HG03280 (cell line): ENCODE measurements around the gene KRTAP9-9.
"Not testable (repeated sequence)": the region's sequence is repeated elsewhere in the genome, so short reads cannot be mapped to it uniquely, and the experiment has no call there.

ENCODE experiments used
- ATAC-seq: cut with Tn5 transposase; IDR thresholded peaks from one replicate; pipeline ENCODE4 v1.9.1; 2021; ENCODE audit warnings: mild to moderate bottlenecking, moderate library complexity; ENCODE audit not compliant: unreplicated experiment

The KRTAP9-9 gene

DNA sequence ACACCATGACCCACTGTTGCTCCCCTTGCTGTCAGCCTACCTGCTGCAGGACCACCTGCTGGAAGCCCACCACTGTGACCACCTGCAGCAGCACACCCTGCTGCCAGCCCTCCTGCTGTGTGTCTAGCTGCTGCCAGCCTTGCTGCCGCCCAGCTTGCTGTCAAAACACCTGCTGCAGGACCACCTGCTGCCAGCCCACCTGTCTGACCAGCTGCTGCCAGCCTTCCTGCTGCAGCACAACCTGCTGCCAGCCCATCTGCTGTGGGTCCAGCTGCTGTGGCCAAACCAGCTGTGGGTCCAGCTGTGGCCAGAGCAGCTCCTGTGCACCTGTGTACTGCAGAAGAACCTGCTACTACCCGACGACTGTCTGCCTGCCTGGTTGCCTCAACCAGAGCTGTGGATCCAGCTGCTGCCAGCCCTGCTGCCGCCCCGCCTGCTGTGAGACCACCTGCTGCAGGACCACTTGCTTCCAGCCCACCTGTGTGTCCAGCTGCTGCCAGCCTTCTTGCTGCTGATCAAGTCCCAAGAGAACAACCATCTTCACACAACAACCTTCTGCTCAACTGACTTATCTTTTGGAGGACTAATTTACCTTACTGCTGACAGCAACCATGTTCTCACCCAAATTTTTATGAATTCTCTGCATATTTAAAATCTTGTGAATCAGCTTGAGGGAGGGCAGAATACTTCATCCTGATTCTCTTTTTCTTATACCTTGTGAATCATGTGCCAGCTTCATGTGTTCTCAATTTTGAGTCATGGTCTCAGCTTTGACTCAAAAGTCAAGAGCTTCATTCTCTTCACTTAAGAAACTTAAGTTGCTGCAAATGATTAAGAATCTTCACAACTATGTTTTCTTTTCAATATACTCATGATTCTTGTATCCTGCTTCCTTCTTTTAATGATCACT, at the start of gene KRTAP9-9:
KRTAP9-9 (plus strand) TSS at position 4 of the 910 bp plus-strand sequence.
- not testable (repeated sequence) for ATAC-seq

DNA sequence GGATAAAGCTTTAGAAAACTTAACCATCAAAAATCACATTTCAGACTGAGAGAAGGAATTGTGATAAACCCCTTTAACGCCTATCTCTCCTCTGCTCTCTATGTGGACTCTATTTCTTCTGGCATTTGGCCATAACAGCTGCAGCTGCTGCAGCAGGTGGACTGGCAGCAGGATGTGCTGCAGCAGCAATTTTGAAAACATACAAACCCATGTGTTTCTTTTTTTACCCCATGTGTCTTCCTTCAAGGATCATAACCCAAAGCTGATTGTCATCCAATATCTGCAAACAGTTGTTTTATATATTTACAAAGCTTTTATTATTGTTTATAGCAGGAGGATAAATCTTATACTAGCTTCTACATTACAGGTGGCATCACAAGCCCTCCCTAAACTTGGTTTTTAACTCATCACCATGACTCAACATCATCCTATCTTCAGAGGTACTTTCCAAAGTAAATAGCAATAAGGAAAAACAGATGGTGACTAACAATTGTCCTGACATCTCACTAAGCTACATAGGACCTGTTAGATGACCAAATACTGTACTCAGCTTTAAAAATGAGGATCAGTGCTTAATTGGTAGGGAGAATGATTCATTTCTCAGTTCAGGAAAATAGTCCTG, 43.2 kb upstream of the KRTAP9-9 start:
- no peak for ATAC-seq

DNA sequence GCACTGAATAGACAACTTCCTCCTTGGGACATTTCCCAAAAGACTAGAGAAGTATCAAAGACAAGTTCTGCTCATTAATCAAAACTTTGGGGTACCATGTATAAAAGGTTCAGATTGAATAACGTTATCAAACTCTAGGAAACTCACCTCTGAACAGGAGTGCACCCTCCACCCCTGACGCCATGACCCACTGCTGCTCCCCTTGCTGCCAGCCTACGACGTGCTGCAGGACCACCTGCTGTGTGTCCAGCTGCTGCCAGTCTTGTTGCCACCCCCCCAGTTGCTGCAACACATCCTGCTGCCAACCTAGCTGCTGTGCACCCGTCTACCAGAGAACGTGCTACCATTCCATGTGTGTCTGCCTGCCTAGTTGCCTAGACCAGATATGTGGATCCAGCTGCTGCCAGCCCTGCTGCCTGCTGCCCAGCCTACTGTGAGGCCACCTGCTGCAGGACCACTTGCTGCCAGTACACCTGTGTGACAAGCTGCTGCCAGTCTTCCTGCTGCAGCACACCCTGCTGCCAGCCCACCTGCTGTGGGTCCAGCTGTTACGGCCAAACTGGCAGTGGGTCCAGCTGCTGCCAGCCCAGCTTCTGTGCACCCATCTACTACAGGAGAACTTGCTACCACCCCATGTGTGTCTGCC, 42.5 kb upstream of the KRTAP9-9 start:
- no peak for ATAC-seq

DNA sequence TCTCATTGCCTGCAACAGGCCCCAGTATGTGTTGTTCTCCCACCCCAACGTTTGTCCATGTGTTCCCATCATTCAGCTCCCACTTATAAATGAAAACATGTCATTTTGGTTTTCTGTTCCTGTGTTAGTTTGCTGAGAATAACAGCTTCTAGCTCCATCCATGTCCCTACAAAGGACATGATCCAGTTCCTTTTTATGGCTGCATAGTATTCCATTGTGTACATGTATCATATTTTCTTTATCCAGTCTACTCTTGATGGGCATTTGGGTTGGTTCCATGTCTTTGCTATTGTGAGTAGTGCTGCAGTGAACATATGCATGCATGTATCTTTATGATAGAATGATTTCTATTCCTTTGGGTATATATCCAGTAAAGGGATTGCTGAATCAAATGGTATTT, 39.5 kb upstream of the KRTAP9-9 start:
- ATAC-seq: no peak

DNA sequence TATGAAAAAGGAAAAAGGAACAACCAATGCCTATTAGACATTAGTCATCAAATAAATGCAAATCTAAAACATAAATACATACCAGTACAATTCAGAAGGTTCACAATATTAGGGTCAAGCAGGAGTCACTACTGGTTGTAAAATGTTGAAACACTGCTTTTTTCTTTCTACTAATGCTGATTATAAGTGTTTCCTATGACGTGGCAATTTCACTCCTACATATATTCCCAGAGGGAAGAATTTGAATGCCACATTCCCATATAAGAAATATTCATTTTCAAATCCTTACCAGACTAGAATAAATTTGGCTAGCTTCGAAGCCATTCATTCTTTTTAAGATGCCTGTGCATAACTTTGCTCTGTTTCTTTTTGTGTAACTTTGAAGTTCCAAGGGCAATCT, 31.4 kb upstream of the KRTAP9-9 start:
- ATAC-seq: no peak

DNA sequence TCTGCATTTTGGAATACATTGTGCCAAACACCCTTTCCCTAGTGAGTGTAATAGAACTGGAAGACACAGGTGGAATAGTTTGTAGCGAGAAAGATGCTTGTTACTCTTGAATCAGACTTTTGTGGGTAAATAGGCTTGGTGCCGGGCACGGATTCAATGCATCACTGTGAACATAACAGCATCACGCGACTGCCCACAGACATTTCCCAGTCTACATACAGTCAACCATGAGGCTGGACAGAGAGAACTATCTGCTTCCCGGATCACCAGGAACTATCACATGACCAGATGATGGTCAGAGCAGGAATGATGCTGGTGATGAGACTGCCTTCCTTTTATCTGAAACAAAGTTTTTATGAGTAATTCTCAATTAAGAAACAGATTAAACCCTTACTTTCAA, 29.1 kb upstream of the KRTAP9-9 start:
- ATAC-seq: no peak

DNA sequence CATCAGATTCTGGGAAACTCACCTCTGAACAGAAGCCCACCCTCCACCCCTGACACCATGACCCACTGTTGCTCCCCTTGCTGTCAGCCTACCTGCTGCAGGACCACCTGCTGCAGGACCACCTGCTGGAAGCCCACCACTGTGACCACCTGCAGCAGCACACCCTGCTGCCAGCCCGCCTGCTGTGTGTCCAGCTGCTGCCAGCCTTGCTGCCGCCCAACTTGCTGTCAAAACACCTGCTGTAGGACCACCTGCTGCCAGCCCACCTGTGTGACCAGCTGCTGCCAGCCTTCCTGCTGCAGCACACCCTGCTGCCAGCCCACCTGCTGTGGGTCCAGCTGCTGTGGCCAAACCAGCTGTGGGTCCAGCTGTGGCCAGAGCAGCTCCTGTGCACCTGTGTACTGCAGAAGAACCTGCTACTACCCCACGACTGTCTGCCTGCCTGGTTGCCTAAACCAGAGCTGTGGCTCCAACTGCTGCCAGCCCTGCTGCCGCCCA, 28.5 kb upstream of the KRTAP9-9 start, which contains the start of gene KRTAP9-2:
KRTAP9-2 (plus strand) TSS at position 51 of the 498 bp plus-strand sequence; CDS start at position 58, 7 bp downstream.
- not testable (repeated sequence) for ATAC-seq

DNA sequence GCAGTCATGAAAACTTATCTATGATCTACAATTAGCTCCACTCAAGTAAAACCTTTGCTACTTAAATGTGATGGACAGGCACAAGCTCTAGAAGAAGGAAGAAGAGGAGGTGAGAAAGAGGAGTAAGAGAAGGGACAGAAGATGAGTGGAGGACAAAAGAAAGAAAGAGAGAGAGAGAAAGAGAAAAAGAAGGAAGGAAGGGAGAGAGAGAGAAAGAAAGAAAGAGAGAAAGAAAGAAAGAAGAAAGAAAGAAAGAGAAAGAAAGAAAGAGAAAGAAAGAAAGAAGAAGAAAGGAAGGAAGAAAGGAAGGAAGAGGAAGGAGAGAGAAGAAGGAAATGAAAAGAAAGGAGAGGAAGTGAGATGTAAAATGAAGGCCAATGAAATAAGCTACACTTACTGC, 25.1 kb upstream of the KRTAP9-9 start:
- ATAC-seq: no peak

DNA sequence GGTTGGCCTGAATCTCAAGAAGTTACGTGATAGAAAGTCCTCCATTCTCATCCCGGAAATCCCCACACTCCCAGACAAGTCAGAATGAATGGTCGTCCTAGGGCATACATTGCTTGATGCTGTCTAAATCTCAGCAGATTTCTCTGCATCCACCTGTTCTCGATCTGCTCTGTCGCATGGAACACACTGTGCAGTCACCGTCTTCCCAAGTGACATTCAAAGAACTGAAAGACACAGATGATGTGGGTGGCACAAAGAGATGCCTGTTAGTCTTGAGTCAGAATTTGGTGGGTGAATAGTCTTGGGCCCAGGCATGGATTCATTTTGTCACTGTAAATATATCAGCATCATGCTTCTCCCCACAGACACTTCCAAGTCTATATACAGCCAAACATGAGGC, 23.5 kb upstream of the KRTAP9-9 start:
- no peak for ATAC-seq

DNA sequence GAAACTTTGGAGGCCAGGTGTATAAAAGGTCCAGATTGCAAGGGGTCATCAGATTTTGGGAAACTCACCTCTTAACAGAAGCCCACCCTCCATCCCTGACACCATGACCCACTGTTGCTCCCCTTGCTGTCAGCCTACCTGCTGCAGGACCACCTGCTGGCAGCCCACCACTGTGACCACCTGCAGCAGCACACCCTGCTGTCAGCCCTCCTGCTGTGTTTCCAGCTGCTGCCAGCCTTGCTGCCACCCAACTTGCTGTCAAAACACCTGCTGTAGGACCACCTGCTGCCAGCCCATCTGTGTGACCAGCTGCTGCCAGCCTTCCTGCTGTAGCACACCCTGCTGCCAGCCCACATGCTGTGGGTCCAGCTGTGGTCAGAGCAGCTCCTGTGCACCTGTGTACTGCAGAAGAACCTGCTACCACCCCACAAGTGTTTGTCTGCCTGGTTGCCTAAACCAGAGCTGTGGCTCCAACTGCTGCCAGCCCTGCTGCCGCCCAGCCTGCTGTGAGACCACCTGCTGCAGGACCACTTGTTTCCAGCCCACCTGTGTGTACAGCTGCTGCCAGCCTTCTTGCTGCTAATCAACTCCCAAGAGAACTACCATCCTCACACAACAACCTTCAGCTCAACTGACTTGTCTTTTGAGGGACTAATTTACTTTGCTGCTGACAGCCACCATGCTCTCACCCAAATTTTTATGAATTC, 22.6 kb upstream of the KRTAP9-9 start, which contains the start of gene KRTAP9-3:
KRTAP9-3 (plus strand) TSS at position 51 of the 707 bp plus-strand sequence; CDS start at position 104, 53 bp downstream.
- ATAC-seq: not testable (repeated sequence)

DNA sequence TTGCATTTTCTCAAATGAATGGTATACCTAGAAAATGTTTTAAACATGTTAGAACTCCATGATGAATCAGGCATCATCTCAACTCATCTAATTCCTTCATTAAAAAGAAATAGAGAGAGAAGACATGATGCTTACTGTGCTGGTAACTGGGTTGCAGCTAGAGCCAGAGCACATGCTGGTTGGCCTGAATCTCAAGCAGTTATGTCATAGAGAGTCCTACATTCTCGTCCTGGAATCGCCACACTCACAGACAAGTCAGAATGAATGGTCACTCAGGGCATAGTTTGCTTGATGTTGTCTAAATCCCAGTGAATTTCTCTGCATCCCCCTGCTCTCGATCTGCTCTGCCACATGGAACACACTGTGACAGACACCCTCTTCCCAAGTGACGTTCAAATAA, 18.1 kb upstream of the KRTAP9-9 start:
- not testable (repeated sequence) for ATAC-seq

DNA sequence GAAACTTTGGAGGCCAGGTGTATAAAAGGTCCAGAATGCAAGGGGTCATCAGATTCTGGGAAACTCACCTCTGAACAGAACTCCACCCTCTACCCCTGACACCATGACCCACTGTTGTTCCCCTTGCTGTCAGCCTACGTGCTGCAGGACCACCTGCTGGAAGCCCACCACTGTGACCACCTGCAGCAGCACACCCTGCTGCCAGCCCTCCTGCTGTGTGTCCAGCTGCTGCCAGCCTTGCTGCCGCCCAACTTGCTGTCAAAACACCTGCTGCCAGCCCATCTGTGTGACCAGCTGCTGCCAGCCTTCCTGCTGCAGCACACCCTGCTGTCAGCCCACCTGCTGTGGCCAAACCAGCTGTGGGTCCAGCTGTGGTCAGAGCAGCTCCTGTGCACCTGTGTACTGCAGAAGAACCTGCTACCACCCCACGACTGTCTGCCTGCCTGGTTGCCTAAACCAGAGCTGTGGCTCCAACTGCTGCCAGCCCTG, 17.2 kb upstream of the KRTAP9-9 start, which contains the start of gene KRTAP9-8:
KRTAP9-8 (plus strand) TSS at position 51 of the 489 bp plus-strand sequence; CDS start at position 104, 53 bp downstream.
- not testable (repeated sequence) for ATAC-seq

DNA sequence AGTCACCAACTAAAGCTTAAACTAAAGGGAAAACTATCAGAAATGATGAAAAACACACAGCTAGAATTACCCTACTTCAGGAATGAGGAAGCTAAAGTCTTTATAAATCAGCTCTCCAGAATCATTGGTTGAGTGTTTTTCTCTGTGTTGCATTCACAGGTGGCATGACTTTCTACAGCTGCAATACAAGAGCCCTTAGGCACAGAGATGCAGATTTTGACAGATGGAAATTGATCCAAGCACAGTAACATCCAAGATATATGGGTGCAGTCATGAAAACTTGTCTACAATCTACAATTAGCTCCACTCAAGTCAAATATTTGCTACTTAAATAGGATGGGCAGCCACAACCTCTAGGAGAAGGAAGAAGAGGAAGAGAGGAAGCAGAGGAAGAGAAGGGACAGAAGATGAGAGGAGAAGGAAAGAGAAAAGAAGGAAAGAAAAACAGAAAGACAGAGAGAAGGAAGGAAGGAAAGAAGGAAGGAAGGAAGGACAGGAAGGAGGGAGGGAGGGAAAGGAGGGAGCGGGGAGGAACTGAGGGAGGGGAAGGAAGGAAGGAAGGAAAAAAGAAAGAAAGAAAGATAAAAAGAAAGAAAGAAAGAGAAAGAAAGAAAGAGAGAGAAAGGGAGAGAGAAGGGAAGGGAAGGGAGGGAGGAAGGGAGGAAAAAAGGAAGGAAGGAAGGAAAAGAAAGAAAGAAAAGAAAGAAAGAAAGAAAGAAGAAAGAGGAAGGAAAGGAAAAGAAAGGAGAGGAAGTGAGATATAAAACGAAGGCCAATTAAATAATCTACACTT, 8.0 kb upstream of the KRTAP9-9 start:
- not testable (repeated sequence) for ATAC-seq

DNA sequence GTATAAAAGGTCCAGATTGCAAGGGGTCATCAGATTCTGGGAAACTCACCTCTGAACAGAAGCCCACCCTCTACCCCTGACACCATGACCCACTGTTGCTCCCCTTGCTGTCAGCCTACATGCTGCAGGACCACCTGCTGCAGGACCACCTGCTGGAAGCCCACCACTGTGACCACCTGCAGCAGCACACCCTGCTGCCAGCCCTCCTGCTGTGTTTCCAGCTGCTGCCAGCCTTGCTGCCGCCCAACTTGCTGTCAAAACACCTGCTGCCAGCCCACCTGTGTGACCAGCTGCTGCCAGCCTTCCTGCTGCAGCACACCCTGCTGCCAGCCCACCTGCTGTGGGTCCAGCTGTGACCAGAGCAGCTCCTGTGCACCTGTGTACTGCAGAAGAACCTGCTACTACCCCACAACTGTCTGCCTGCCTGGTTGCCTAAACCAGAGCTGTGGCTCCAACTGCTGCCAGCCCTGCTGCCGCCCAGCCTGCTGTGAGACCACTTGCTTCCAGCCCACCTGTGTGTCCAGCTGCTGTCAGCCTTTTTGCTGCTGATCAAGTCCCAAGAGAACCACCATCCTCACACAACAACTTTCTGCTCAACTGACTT, 5.4 kb upstream of the KRTAP9-9 start, which contains the start of gene KRTAP9-4:
KRTAP9-4 (plus strand) TSS at position 51 of the 604 bp plus-strand sequence; CDS start at position 85, 34 bp downstream.
- ATAC-seq: not testable (repeated sequence)

DNA sequence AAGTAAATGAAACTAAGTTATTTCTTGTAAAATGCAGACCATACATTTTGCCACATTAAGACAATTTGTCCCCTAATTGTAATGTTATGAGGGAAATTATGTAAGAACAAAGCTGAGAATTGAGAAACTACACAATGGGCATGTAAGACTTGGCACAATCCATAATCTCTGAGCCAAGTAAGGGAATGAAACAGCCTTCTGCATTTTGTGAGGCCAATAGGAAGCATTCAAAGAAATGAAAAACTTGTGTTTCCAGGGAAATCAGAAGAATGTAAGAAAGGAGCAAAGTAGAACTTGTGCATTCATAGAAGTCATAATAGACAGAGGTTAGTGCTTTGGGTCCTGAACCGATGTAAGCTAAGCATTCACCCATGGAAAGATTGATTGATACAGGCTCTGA, 3.9 kb upstream of the KRTAP9-9 start:
- ATAC-seq: no peak

DNA sequence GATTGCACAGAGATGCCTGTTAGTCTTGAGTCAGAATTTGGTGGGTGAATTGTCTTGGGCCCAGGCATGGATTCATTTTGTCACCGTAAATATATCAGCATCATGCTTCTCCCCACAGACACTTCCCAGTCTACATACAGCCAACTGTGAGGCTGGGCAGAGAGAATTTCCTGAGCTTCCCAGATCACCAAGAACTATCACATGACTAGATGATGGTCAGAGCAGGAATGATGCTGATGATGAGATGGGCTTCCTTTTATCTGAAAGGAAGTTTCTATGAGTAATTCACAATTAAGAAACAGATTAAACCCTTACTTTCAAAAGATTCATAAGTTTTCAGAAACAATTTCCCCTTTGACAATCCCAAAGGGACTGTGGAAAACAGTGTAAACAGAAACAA, 323 bp upstream of the KRTAP9-9 start:
- no peak for ATAC-seq

DNA sequence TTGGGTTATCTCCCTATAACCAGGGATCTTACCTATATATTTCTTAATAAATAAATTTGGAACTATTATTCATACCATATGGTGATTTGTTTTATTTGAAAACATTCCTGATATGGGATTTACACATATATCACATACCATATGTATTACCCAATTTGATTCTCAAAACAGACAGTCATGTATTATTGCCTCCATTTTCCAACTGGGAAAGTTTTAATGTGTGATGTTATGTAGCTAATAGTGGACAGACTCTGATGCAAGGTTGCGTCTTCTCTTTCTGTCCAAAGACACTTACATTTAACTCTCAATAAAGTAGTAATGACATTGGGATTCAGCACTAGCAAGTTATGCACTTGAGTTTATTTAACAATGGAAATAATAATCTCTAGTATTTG, 1.1 kb downstream of the KRTAP9-9 start:
- no peak for ATAC-seq

DNA sequence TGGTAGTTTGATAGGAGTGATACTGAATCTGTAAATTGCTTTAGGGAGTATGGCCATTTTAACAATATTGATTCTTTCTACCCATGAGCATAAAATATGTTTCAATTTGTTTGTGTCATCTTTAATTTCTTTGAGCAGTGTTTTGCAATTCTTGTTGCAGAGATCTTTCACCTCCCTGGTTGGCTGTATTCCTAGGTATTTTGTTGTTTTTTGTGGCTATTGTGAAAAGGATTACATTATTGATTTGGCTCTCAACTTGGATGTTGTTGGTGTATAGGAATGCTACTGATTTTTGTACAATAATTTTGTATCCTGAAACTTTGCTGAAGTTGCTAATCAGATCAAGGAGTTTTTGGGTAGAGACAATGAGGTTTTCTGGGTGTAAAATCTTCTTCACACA, 3.2 kb downstream of the KRTAP9-9 start:
- no peak for ATAC-seq

DNA sequence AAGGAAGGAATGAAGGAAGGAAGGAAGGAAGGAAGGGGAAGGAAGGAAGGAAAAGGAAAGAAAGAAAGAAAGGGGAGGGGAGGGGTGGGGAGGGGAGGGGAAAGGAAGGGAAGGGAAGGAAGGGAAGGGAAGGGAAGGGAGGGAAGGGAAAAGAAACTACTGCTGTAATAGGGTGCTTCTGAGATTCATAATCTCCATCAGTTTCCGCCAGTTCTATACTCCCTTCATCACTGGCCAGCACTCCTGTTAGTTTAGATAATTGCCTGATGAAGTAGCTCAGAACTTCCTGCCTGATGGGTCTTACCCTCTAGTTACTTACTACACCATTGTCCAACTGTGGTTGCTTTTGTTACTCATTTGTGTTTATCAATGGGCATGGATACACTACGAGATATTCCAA, 8.0 kb downstream of the KRTAP9-9 start:
- ATAC-seq: no peak
